Colonic mucosa (tissue), 4 donors: ENCODE data around the gene ZCCHC2. TPM values are rescaled to one million over a fixed set of nuclear protein-coding genes. Genes with fewer than 3 reads are reported as not detected.

Experiments used
- DNase-seq: peaks from one replicate; pipeline ENCODE4 v3.0.0-alpha.2; 2020
- H3K27ac ChIP-seq: fragments of 200-600 bp; one replicate; pipeline ENCODE4 v1.8.0; 2021
- H3K27me3 ChIP-seq: fragments of 200-600 bp; one replicate; pipeline ENCODE4 v1.8.0; 2021
- H3K36me3 ChIP-seq: fragments of 200-600 bp; one replicate; pipeline ENCODE4 v1.8.0; 2021
- H3K4me1 ChIP-seq: fragments of 200-600 bp; one replicate; pipeline ENCODE4 v1.8.0; 2021; ENCODE audit warnings: mild to moderate bottlenecking
- H3K4me3 ChIP-seq: fragments of 200-600 bp; one replicate; pipeline ENCODE4 v1.8.0; 2021
- H3K9ac ChIP-seq, 2 donors: one replicate each; pipeline ENCODE4 v1.7.0; 2013; ENCODE audit warnings: control low read depth in 2 of 2, low read depth in 2 of 2, low read length in 2 of 2
- H3K9me3 ChIP-seq: fragments of 200-600 bp; one replicate; pipeline ENCODE4 v1.8.0; 2021
- intact Hi-C: fragments of 100-400 bp; cut with DNase I; formaldehyde crosslinking; loops from one replicate; pipeline ENCODE4 v1.14.1; 2022
- total RNA-seq, 2 donors: library from RNA; stranded (reverse); fragmentation: NEBNext Ultra II Directional in 1 of 2; extraction: Animal tissue kit (Norgen Biotek cat#: 25700) in 1 of 2; gene quantifications; one replicate each; pipeline ENCODE4 v1.2.1, GENCODE V29; 2021
- TF ChIP-seq, protein P1 (sequence below): fragments of 200-600 bp; IDR thresholded peaks from one replicate; pipeline ENCODE4 v1.8.0; 2022; ENCODE audit warnings: antibody characterized with exemption, mild to moderate bottlenecking
- donor health status: healthy.
- donor health status: DM: no; HTN: no; CAD: no.
- donor health status: DM: no; HTN: no; CAD: no.

Gene ZCCHC2
- total RNA-seq, 2 donors from 2014 or later, result 24.7 to 25.7 TPM

- TF ChIP-seq, protein P1, sequence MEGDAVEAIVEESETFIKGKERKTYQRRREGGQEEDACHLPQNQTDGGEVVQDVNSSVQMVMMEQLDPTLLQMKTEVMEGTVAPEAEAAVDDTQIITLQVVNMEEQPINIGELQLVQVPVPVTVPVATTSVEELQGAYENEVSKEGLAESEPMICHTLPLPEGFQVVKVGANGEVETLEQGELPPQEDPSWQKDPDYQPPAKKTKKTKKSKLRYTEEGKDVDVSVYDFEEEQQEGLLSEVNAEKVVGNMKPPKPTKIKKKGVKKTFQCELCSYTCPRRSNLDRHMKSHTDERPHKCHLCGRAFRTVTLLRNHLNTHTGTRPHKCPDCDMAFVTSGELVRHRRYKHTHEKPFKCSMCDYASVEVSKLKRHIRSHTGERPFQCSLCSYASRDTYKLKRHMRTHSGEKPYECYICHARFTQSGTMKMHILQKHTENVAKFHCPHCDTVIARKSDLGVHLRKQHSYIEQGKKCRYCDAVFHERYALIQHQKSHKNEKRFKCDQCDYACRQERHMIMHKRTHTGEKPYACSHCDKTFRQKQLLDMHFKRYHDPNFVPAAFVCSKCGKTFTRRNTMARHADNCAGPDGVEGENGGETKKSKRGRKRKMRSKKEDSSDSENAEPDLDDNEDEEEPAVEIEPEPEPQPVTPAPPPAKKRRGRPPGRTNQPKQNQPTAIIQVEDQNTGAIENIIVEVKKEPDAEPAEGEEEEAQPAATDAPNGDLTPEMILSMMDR, result no peak
- no peak overlapping the region for H3K4me3 ChIP-seq
- intact Hi-C loops, result no loop called here
- no peaks in the 10 kb centered on the region for H3K27me3 ChIP-seq
- peaks cover 7% of the 10 kb centered on the region for H3K36me3 ChIP-seq
- H3K9ac ChIP-seq, result no peak overlapping the region
- no peak for DNase-seq
- no peak overlapping the region for H3K27ac ChIP-seq
- no peaks in the 10 kb centered on the region for H3K9me3 ChIP-seq
- peaks cover 4% of the 10 kb centered on the region for H3K4me1 ChIP-seq
Observed at GRCh38 chr18:62549755-62550154, 26.9 kb downstream of the ZCCHC2 start.

DNA sequence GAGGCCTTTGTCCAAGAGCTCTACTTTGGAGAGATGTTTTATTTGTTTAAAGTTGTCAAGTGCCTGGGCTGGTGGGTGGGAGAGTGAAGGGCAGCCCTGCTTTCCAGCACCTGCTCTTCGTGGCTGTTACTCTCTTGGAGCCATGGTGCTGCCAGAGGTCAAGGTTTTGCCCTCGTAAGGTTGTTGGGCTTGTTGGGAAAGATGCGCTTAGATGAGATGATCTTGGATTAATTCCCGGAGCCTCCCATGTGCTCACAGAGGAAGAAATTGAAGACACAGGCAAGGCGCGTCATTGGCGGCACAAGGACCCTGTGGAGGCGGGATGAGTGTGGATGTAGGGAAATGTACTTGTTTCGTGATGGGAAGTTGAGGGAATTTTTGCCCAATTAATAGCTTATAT, 27.9 kb downstream of the ZCCHC2 start:
- Histone ChIP-seq H3K27ac (no peak overlapping the region), H3K36me3 (peaks cover 7% of the 10 kb centered on the region), H3K4me3 (no peak overlapping the region), H3K9ac (no peak overlapping the region), H3K4me1 (peaks cover 4% of the 10 kb centered on the region), H3K9me3 (no peaks in the 10 kb centered on the region), H3K27me3 (no peaks in the 10 kb centered on the region)
- TF ChIP-seq, protein P1, result no peak
- DNase-seq, result no peak
- intact Hi-C loops, result no loop called here

GRCh38 chr18:62551972-62552513, 29.2 kb downstream of the ZCCHC2 start:
- intact Hi-C loops, result no loop called here
- Histone ChIP-seq H3K27ac (no peak overlapping the region), H3K4me1 (peaks cover 4% of the 10 kb centered on the region), H3K27me3 (no peaks in the 10 kb centered on the region), H3K36me3 (peaks cover 7% of the 10 kb centered on the region), H3K9me3 (no peaks in the 10 kb centered on the region), H3K9ac (no peak overlapping the region), H3K4me3 (no peak overlapping the region)
- TF ChIP-seq, protein P1, result no peak
- DNase-seq, result no peak

GRCh38 chr18:62554061-62554815, 31.4 kb downstream of the ZCCHC2 start:
- Histone ChIP-seq H3K9ac (no peak overlapping the region), H3K36me3 (peaks cover 7% of the 10 kb centered on the region), H3K4me3 (no peak overlapping the region), H3K27me3 (no peaks in the 10 kb centered on the region), H3K9me3 (no peaks in the 10 kb centered on the region), H3K4me1 (peaks cover 4% of the 10 kb centered on the region), H3K27ac (no peak overlapping the region)
- intact Hi-C loops, result no loop called here
- TF ChIP-seq, protein P1, result no peak
- DNase-seq, result no peak

GRCh38 chr18:62555135-62555534, 32.3 kb downstream of the ZCCHC2 start:
- no peak for DNase-seq
- TF ChIP-seq, protein P1, result no peak
- H3K27ac ChIP-seq, result no peak overlapping the region
- no peaks in the 10 kb centered on the region for H3K9me3 ChIP-seq
- H3K4me1 ChIP-seq, result peaks cover 4% of the 10 kb centered on the region
- peaks cover 4% of the 10 kb centered on the region for H3K36me3 ChIP-seq
- H3K9ac ChIP-seq, result no peak overlapping the region
- H3K27me3 ChIP-seq, result no peaks in the 10 kb centered on the region
- intact Hi-C loops, result no loop called here
- no peak overlapping the region for H3K4me3 ChIP-seq
